GM19395 (cell line): ENCODE measurements around the gene APBB2.
A peak's percentile ranks its signal among the peaks of the same experiment; 100 is the strongest.
"Not testable (repeated sequence)": the region's sequence is repeated elsewhere in the genome, so short reads cannot be mapped to it uniquely, and the experiment has no call there.

Experiments
- ATAC-seq: cut with Tn5 transposase; IDR thresholded peaks from one replicate; pipeline ENCODE4 v1.9.1; 2021; ENCODE audit warnings: mild to moderate bottlenecking, moderate library complexity; ENCODE audit not compliant: unreplicated experiment

The APBB2 gene

GRCh38 chr4:40840255-40840984 is 373.9 kb downstream of the APBB2 start:
- peak; percentile 48 for ATAC-seq

- ATAC-seq: no peak
Measured at GRCh38 chr4:40838742-40839141, 375.6 kb downstream of the APBB2 start.

GRCh38 chr4:40837094-40837870 is 377.1 kb downstream of the APBB2 start:
- no peak for ATAC-seq

- no peak for ATAC-seq
Measured at GRCh38 chr4:40833212-40833611, 381.1 kb downstream of the APBB2 start.

- ATAC-seq: no peak
Measured at GRCh38 chr4:40832175-40832574, 382.2 kb downstream of the APBB2 start.

GRCh38 chr4:40831146-40831907 is 383.0 kb downstream of the APBB2 start:
- ATAC-seq: no peak

- ATAC-seq: no peak
Measured at GRCh38 chr4:40829586-40829985, 384.8 kb downstream of the APBB2 start.

- no peak for ATAC-seq
Measured at GRCh38 chr4:40828661-40829060, 385.7 kb downstream of the APBB2 start.

GRCh38 chr4:40827758-40828157 is 386.6 kb downstream of the APBB2 start:
- ATAC-seq: no peak

GRCh38 chr4:40826821-40827220 is 387.5 kb downstream of the APBB2 start:
- ATAC-seq: no peak

- no peak for ATAC-seq
Measured at GRCh38 chr4:40825014-40825838, 389.1 kb downstream of the APBB2 start.

GRCh38 chr4:40822420-40823166 is 391.7 kb downstream of the APBB2 start:
- no peak for ATAC-seq

GRCh38 chr4:40820101-40820500 is 394.2 kb downstream of the APBB2 start:
- no peak for ATAC-seq

GRCh38 chr4:40817157-40817556 is 397.2 kb downstream of the APBB2 start:
- ATAC-seq: not testable (repeated sequence)

GRCh38 chr4:40812856-40813255 is 401.5 kb downstream of the APBB2 start:
- no peak for ATAC-seq

GRCh38 chr4:40812386-40812785 is 402.0 kb downstream of the APBB2 start:
- ATAC-seq: no peak

- ATAC-seq: no peak
Measured at GRCh38 chr4:40811956-40812355, 402.4 kb downstream of the APBB2 start.

- ATAC-seq: no peak
Measured at GRCh38 chr4:40808926-40809457, 405.4 kb downstream of the APBB2 start.

GRCh38 chr4:40804598-40804997 is 409.7 kb downstream of the APBB2 start:
- ATAC-seq: no peak

GRCh38 chr4:40800064-40800463 is 414.3 kb downstream of the APBB2 start:
- peak; percentile 90 for ATAC-seq
